GM21529 (cell line): ENCODE measurements around the gene MSI2.

Experiments used
- ATAC-seq: cut with Tn5 transposase; IDR thresholded peaks from one replicate; pipeline ENCODE4 v1.9.1; 2021; ENCODE audit not compliant: unreplicated experiment

The MSI2 gene

DNA sequence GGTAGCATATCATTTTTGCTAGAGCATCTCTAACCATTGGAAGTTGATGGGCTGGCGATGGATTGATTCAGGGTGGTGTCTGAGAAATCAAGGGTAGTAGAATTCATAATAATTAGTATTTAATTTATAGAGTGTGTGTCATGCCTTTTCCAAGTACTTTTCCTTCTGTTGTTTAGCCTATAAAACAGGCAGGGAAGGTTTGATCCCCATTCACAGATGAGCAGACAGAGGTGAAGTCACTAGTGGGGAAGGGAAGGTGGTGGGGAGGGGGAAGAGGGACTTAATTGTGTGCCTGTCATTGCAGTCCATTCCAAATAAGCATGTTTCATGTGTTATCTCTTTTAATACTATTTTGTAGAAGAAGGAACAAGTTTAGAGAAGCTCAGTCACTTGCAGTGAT is 131.3 kb downstream of the MSI2 start:
- ATAC-seq, result no peak

DNA sequence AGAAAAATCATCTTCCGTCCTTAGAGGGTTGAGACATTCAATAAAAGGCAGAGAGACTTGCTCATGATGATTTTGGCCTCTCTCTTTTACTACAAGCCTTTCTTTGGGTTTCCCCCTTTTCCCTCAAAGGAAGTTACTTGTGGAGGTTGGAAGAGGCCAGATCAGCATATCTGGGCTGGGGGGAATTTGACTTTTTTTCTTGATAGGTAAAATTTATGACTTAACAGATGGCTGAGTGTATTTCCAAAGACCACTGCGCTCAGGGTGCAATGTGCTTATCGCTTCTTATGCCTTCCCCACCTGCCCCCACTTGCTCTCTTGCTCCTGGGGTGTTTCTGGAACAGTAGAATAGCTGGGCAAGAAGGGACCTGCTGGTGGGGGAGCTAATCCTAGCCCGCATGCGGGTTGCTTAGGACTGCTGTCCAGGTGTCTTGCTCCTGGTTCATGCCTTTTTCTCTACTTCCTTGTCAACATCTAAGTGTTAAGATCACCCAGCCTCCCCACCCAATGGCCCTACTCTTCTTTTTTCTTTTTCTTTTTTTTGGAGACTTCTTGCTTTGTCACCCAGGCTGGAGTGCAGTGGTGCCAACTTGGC is 131.9 kb downstream of the MSI2 start:
- no peak for ATAC-seq

GRCh38 chr17:57389473-57389872 is 133.2 kb downstream of the MSI2 start:
- ATAC-seq, result no peak

DNA sequence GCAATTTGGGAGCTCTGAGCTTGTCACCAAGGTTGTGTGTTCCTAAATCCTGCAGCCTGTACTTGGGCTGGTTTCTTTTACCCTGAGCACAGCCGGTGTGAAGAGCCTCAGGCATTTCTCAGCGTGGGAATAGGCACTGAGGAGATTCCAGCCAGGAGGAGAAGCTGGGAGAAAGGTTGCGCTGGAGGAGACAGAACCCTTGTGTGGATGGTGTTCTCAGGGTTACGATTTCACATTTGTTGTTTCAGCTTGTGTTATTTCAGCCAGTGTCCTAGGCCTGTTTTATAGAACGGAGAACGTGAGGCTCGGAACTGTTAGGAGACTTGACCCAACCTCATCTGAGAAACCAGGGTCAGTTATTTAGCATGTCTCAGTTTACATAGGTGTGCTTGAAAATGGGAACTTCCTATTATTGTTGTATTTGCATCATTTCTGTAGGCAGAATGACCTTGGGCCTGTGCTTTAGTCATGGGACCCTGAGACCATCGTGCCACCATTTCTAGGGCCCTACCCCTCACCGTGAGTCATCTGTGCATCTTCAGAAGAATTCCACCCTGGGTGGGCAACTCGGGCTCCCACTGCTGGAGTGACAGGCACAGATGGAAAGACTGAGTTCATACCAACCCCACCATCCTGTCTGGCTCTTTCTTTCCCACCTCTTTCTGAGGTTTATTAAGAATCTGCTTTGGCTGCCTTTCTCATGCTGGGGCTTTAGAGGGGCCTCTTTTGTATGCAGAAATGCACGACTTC is 134.9 kb downstream of the MSI2 start:
- ATAC-seq, result no peak

DNA sequence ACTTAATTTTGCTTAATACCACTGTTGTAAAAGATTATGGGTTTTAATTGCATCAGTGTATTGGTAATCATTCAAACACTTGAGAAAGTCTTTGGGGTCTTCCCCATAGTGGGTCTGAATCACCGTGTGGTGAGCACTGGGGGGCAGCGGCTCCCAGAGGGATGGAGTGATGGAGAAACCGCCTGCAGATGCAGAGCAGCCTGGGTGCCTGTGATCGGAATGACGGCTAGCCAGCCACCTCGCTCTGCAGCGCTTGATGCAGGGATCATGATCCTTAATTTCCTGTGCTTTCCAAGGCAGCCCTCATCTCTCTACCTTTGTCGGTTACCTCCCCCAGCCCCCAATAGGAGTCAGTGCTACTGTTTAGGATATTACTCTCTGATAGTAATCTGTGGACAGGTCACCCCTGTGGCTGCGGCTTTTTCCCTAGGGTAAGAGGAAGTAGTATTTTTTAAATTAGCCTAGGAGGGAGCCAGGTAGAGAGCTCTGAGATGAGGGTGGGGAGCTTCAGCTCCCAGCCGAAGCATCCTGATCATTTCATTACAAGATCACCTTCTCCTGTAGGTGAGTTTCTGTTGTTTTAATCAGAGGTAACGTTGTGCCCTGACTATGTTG is 135.6 kb downstream of the MSI2 start:
- ATAC-seq, result no peak

DNA sequence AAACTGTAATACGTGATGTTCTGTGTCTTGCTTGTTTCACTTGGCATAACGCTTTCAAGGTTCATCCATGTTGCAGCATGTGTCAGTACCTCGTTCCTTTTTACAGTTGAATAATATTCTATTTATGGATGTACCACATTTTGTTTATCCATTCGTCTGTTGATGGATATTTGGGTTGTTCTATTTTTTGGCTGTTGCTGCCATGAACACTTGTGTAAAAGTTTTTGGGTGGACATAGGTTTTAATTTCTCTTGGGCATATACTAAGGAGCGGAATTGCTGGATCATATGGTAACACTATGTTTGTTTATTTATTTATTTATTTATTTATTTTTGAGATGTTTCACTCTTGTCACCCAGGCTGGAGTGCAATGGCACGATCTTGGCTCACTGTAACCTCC is 137.0 kb downstream of the MSI2 start:
- no peak for ATAC-seq

DNA sequence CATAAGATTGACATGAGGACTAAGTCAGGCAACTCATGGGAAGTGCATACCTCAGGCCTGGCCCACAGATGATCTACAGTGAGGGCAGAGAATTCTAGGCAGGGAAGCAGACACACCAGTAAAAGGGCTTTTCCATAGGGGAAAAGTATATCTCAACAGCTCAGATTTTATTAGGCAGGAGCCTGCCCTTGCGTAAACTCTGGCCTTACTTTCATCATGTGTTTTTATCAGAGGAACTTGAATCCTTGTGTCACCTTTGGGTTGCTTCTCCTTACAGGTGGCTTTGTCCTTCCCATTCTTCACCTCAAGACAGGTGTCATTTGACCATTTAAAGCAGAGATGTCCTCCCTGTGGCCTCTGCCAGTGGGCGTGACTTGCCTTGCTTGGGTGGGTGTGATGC is 138.1 kb downstream of the MSI2 start:
- ATAC-seq, result no peak

- no peak for ATAC-seq
These were observed 139.5 kb downstream of the MSI2 start for GRCh38 chr17:57395721-57396321.

- no peak for ATAC-seq
These were observed 140.2 kb downstream of the MSI2 start for GRCh38 chr17:57396511-57396921.

DNA sequence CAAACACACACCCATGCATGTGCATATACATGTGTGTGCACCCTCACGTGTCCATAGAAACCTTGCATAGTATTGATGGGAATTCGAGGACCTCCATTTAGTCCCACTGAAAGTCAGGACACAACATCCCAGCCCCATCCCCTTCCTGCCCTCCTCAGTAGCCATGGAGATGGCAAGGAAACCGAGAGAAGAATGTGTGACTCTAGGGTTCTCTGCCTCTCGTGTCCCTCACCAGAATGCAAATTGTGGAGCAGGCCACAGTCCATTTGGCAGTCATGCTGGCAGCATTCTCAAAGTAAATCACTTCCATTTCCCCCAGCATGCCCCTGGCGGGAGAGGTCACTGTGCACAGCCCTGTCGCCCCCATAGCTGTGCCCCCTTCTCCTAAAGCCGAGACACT is 141.1 kb downstream of the MSI2 start:
- ATAC-seq, result no peak

- no peak for ATAC-seq
These were observed 143.4 kb downstream of the MSI2 start for GRCh38 chr17:57399690-57400089.

- ATAC-seq, result no peak
These were observed 144.3 kb downstream of the MSI2 start for GRCh38 chr17:57400648-57401047.

DNA sequence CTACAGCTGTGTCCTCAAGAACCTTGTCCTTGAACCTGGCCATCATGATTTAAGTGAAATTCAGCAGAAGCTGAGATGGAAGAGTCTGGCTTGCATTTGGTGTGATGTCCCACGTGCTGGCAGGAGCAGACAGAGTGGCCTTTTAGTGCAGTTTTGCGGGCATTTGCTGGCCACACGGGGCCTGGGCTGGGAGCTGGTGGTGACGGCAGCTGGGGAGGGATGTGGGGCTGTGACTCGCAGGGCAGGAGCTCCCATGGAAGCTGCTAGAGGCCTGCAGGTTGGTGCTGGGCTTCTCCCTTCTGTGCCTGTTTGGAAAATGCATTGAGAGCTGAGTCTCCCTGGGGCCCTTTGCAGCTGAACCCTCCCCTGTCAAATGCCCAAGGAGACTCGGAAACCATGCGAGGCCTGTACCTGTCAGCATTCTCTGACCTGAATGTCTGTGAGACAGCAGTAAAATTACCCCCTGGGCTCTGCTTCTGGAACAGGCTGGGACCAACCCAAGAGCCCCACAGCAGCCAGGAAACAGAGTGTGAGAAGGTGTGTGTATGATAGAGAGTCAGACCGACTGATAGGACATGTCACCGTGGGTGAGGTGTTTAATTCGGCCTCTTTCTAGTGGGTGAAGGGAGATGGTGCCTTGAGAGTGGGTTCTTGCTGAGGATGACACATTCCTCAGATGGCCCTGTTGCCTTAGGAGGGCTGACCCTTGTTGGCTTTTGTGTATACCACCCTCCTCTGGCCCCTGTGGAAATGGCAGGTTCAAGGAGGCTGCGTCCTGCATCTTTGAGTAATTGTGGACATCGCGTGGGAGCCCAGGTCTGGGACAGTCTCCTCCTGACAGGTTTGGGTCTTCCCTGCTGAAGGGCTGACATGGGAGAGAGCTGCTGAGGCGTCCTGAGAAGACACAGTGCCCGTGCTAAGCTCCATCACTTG is 145.5 kb downstream of the MSI2 start:
- ATAC-seq, result no peak

GRCh38 chr17:57402681-57403180 is 146.4 kb downstream of the MSI2 start:
- no peak for ATAC-seq

GRCh38 chr17:57403236-57403635 is 146.9 kb downstream of the MSI2 start:
- ATAC-seq, result no peak

DNA sequence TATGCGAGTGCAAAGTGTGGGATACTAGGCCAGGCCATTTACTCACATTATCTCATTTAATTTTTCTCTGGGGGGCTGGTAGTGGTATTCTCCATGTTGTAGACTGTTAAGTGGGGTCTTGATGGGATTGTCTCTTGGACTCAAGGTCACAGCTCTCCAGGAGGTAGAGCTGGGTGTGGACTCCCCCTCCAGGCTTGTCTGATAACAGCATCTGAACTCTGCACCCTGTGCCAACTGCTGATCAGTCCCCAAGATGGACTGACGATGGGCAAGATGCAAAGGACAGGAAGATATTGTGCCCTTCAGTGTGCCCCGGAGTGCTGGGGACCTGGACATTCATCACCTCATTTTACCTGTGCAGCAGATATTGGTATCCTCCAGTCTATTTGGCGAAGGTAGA is 147.8 kb downstream of the MSI2 start:
- no peak for ATAC-seq

DNA sequence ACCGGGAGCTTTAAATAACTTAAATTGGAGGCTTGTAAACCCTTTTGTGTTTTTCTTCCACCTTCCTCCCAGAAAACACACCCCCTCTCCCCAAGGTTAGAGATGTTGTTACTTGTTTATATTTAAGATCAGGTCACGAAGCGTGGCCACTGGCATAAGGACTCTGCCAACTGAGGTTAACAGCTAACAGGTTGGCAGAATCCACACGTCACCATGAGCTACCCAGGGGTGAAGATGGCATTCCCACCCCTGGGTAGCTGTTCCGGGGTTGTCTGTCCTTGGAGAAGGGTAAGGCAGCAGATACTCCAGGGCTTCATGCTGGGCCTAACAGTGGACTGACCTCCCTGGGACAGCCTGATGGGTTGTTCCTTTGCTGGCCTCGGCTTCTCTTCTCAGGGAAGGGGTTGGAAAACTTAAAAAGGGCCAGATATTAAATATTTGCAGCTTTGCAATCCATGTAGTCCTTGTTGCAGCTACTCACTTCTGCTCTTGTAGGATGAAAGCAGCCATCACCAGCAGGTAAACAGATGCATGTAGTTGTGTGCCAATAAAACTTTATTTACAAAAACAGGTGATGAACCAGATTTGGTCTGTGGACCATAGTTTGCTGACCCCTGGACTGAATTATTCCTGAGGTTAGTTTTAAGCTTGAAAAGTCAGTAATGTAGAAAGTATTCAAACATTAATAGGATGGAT is 148.6 kb downstream of the MSI2 start:
- no peak for ATAC-seq

DNA sequence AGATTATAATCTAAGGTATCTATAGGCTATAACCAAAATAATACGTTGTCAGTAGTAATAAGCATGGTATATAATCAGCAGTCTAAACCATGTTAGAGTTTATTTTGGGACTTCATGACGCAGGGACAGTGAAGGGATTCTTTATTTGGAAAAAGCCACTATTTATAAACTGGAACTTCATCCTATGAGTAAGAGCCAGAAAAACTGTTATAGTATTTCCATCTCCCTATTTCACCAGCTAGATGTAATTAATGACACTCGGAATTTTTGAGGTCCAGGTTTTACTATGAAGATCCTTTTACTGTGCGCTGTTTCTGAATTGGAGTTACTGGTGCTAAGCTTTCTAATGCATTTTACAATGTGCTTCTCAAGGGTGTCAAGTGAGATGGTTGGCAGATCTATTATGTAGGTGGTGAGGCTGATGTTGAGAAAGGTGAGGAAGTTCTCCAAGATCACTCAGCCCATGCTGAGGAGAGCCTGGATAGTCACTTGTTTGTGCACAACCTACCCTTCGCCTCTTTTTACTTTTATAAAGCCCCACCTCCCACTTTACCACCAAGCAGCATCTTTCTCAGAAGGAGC is 149.3 kb downstream of the MSI2 start:
- ATAC-seq, result no peak

DNA sequence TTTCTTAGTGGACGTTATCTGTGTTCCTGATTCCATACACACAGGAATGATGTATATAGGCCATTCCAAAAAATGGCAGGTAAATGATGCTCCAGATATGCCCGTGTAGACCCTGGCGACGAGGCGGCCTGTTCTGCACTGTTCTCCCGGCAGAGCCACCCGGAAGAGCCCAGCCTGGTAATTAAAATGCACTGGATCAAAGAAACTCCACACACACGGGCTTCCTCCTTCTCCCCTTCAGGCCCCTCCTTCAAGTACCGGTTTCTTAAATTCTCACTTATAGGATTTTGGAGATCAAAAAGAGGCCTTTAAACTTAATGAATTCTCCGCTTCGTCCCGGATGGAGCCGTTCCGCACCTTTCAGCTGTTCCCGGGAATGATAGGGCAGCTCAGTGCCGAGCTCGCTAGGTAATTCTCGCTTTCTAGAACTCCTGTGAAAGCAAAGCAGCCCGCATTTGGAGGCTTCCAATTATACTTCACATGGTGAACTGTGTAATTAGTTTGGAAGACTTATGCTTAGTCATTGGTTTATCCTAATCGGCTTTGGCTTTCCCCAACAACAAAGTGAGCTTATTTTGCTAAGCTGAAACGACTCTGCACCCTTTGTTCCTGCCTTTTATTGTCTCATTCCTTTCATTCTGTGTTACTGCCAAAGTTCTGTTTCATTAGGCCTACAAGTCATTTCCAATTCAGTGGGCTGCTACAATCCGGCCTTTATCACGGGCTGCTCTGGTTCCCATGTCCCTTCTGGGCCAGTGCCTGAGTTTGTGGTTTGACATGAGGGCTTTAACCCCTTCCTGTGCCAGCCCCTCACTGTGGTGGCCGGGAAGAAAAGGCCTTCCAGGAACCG is 150.0 kb downstream of the MSI2 start:
- ATAC-seq, result no peak
